Neural progenitor cell (in vitro differentiated cells): ENCODE data around the gene NPTN. TPM values are rescaled to one million over a fixed set of nuclear protein-coding genes. Genes with fewer than 3 reads are reported as not detected.

Experiments used
- DNase-seq: peaks from one replicate; pipeline ENCODE4 v3.0.0-alpha.2; 2016; ENCODE audit warnings: low spot score
- H2AFZ ChIP-seq: fragments of 200-600 bp; sonication (generic); replicated peaks from 2 replicates; pipeline ENCODE4 v1.6.1; 2016; ENCODE audit warnings: antibody characterized with exemption
- H3F3A ChIP-seq: fragments of 200-600 bp; sonication (generic); 2 replicates; pipeline ENCODE4 v1.6.1; 2016; ENCODE audit warnings: antibody characterized with exemption, low read depth
- H3K27ac ChIP-seq: fragments of 200-600 bp; sonication (generic); 2 replicates; pipeline ENCODE4 v1.5.1; 2016; ENCODE audit warnings: mild to moderate bottlenecking
- H3K27me3 ChIP-seq: fragments of 200-600 bp; sonication (generic); 2 replicates; pipeline ENCODE4 v1.6.1; 2016; ENCODE audit warnings: mild to moderate bottlenecking, moderate library complexity
- H3K36me3 ChIP-seq: fragments of 200-600 bp; sonication (generic); 2 replicates; pipeline ENCODE4 v1.5.1; 2016
- H3K4me1 ChIP-seq: fragments of 200-600 bp; sonication (generic); 2 replicates; pipeline ENCODE4 v1.6.1; 2016; ENCODE audit warnings: mixed run types
- H3K4me2 ChIP-seq: fragments of 200-600 bp; sonication (generic); 2 replicates; pipeline ENCODE4 v1.6.1; 2016
- H3K4me3 ChIP-seq: fragments of 200-600 bp; sonication (generic); 2 replicates; pipeline ENCODE4 v1.5.1; 2016
- H3K79me2 ChIP-seq: fragments of 200-600 bp; sonication (generic); 2 replicates; pipeline ENCODE4 v1.6.1; 2016; ENCODE audit warnings: low read depth
- H3K9ac ChIP-seq: fragments of 200-600 bp; sonication (generic); 2 replicates; pipeline ENCODE4 v1.6.1; 2016
- H3K9me3 ChIP-seq: fragments of 200-600 bp; sonication (generic); 2 replicates; pipeline ENCODE4 v1.5.1; 2016; ENCODE audit warnings: low read depth
- H4K20me1 ChIP-seq: fragments of 200-600 bp; sonication (generic); 2 replicates; pipeline ENCODE4 v1.6.1; 2016; ENCODE audit warnings: low read depth
- H3K27ac Mint-ChIP-seq: 3 replicates; pipeline ENCODE4 v1.8.0; 2021; ENCODE audit warnings: mixed read lengths
- H3K27me3 Mint-ChIP-seq: 2 replicates; pipeline ENCODE4 v1.8.0; 2022; ENCODE audit warnings: low read depth, mild to moderate bottlenecking, inconsistent platforms, moderate library complexity, mixed read lengths; ENCODE audit not compliant: insufficient read depth
- H3K36me3 Mint-ChIP-seq: 3 replicates; pipeline ENCODE4 v1.8.0; 2021; ENCODE audit warnings: mixed read lengths
- H3K4me1 Mint-ChIP-seq: 3 replicates; pipeline ENCODE4 v1.8.0; 2021; ENCODE audit warnings: mixed read lengths
- H3K4me3 Mint-ChIP-seq: 3 replicates; pipeline ENCODE4 v1.8.0; 2021; ENCODE audit warnings: mild to moderate bottlenecking, moderate library complexity, mixed read lengths
- H3K9me3 Mint-ChIP-seq: 3 replicates; pipeline ENCODE4 v1.8.0; 2020; ENCODE audit warnings: mixed read lengths
- EZH2 ChIP-seq: fragments of 200-600 bp; sonication (generic); IDR thresholded peaks from 2 replicates; pipeline ENCODE4 v1.6.1; 2017; ENCODE audit warnings: antibody characterized with exemption, mild to moderate bottlenecking, moderate library complexity
- EZH2phosphoT487 ChIP-seq: fragments of 200-600 bp; sonication (generic); IDR thresholded peaks from 2 replicates; pipeline ENCODE4 v1.6.1; 2017; ENCODE audit warnings: antibody characterized with exemption
- total RNA-seq: library from RNA; depleted of rRNA; stranded (reverse); fragments of >200 nt; gene quantifications from 2 replicates; pipeline ENCODE4 v1.2.3, GENCODE V29; 2015; ENCODE audit warnings: low replicate concordance
- TF ChIP-seq, protein P1 (sequence below): fragments of 200-600 bp; sonication (generic); IDR thresholded peaks from 2 replicates; pipeline ENCODE4 v1.5.1; 2017; ENCODE audit warnings: antibody characterized with exemption, mild to moderate bottlenecking

Gene NPTN
- total RNA-seq, 1 donor from 2014 or later: 110 TPM

DNA sequence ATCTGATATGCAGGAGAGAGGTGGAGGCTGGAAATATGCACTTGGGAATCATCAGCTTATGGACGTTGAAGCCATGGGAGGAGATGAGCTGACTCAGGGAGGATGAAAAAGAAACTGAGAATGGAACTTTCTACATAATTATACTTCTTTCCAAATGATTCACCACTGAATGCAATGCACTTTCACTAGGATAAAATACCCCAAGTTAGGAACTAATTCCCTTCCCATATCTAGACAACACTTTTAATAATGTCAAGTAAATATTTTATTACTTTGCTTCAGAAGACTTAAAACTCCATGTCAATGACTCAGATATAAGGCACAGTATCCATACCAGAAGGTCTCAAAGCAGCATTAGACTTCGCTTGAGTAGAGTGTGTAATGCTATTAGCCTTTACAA is 24.2 kb downstream of the NPTN start:
- DNase-seq: no peak
- Histone ChIP-seq H3K4me2 (no peak overlapping the region), H4K20me1 (peaks cover 76% of the 10 kb centered on the region), H3K9me3 (no peaks in the 10 kb centered on the region), H3K27me3 (no peaks in the 10 kb centered on the region), H3K36me3 (no peaks in the 10 kb centered on the region), H3K27ac (no peak overlapping the region), H3K9ac (no peak overlapping the region), H3K4me3 (no peak overlapping the region), H3K4me1 (peaks cover 24% of the 10 kb centered on the region), H2AFZ (no peak overlapping the region), H3F3A (peaks cover 5% of the 10 kb centered on the region), H3K79me2 (peaks cover 100% of the 10 kb centered on the region)
- H3K4me3 Mint-ChIP-seq: no peak overlapping the region
- TF ChIP-seq, protein P1, sequence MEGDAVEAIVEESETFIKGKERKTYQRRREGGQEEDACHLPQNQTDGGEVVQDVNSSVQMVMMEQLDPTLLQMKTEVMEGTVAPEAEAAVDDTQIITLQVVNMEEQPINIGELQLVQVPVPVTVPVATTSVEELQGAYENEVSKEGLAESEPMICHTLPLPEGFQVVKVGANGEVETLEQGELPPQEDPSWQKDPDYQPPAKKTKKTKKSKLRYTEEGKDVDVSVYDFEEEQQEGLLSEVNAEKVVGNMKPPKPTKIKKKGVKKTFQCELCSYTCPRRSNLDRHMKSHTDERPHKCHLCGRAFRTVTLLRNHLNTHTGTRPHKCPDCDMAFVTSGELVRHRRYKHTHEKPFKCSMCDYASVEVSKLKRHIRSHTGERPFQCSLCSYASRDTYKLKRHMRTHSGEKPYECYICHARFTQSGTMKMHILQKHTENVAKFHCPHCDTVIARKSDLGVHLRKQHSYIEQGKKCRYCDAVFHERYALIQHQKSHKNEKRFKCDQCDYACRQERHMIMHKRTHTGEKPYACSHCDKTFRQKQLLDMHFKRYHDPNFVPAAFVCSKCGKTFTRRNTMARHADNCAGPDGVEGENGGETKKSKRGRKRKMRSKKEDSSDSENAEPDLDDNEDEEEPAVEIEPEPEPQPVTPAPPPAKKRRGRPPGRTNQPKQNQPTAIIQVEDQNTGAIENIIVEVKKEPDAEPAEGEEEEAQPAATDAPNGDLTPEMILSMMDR: no peak
- TF ChIP-seq EZH2: no peak
- no peak for TF ChIP-seq EZH2phosphoT487
- H3K9me3 Mint-ChIP-seq: peaks cover 2% of the 10 kb centered on the region
- H3K4me1 Mint-ChIP-seq: peaks cover 20% of the 10 kb centered on the region
- no peaks in the 10 kb centered on the region for H3K27me3 Mint-ChIP-seq
- peak overlapping the region; percentile 22 for H3K27ac Mint-ChIP-seq
- peaks cover 8% of the 10 kb centered on the region for H3K36me3 Mint-ChIP-seq

DNA sequence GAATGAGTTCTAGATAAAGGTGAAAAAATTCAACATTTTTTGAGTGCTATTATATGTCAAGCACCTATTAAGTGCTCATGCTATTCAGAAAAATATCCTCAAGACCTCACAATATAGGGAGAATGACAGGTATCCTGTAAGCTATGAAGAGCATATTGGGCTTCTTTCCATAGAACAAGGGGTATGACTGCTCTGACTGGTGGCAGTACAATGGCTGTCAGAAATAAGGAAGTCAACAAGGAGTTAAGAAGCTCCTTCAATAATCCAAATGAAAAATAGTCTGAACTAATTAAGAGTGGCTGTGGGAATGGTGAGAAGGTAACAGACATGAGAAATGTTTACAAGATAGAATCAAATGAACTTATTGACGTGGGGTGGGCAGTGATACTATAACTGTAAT is 24.7 kb downstream of the NPTN start:
- H3K27me3 ChIP-seq: no peaks in the 10 kb centered on the region
- no peaks in the 10 kb centered on the region for H3K36me3 ChIP-seq
- peaks cover 81% of the 10 kb centered on the region for H4K20me1 ChIP-seq
- Mint-ChIP-seq H3K27me3 (no peaks in the 10 kb centered on the region), H3K4me3 (no peak overlapping the region), H3K36me3 (peaks cover 8% of the 10 kb centered on the region), H3K27ac (peak overlapping the region; percentile 22), H3K4me1 (peaks cover 20% of the 10 kb centered on the region), H3K9me3 (peaks cover 2% of the 10 kb centered on the region)
- no peaks in the 10 kb centered on the region for H3K9me3 ChIP-seq
- peaks cover 100% of the 10 kb centered on the region for H3K79me2 ChIP-seq
- DNase-seq: no peak
- no peak overlapping the region for H3K9ac ChIP-seq
- H3F3A ChIP-seq: peaks cover 10% of the 10 kb centered on the region
- H3K27ac ChIP-seq: no peak overlapping the region
- no peak overlapping the region for H3K4me3 ChIP-seq
- H2AFZ ChIP-seq: no peak overlapping the region
- no peak overlapping the region for H3K4me2 ChIP-seq
- TF ChIP-seq EZH2phosphoT487: no peak
- TF ChIP-seq, protein P1: no peak
- no peak for TF ChIP-seq EZH2
- H3K4me1 ChIP-seq: peaks cover 28% of the 10 kb centered on the region

DNA sequence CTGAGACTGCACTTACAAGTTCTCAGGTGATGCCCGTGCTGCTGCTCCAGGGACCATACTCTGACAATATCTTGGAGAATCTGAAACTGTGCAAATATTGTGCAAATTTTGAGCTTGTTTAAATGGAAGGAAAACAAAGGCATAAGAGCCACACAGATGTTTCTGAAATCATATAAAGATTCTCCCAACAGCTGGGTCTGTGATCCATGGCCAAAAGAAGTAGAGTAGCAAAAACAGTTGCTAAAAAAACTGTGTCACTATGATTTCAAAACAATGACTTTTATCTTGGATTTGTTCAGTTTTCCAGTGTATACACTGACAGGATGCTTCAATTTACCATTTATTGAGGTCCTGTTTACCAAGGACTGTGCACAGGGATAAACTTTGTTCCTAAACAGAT is 25.3 kb downstream of the NPTN start:
- no peak overlapping the region for H3K4me2 ChIP-seq
- H3K27ac ChIP-seq: no peak overlapping the region
- no peak overlapping the region for H3K9ac ChIP-seq
- no peak overlapping the region for H3K4me3 ChIP-seq
- peaks cover 6% of the 10 kb centered on the region for H3K36me3 Mint-ChIP-seq
- no peak overlapping the region for H2AFZ ChIP-seq
- peaks cover 2% of the 10 kb centered on the region for H3K9me3 Mint-ChIP-seq
- peaks cover 34% of the 10 kb centered on the region for H3K4me1 ChIP-seq
- no peaks in the 10 kb centered on the region for H3K36me3 ChIP-seq
- H3K79me2 ChIP-seq: peaks cover 100% of the 10 kb centered on the region
- no peak for DNase-seq
- peaks cover 16% of the 10 kb centered on the region for H3F3A ChIP-seq
- TF ChIP-seq EZH2phosphoT487 (no peak), EZH2 (no peak)
- TF ChIP-seq, protein P1: no peak
- no peak overlapping the region for H3K27ac Mint-ChIP-seq
- H3K27me3 Mint-ChIP-seq: no peaks in the 10 kb centered on the region
- no peak overlapping the region for H3K4me3 Mint-ChIP-seq
- H3K4me1 Mint-ChIP-seq: peaks cover 20% of the 10 kb centered on the region
- H3K9me3 ChIP-seq: no peaks in the 10 kb centered on the region
- peaks cover 87% of the 10 kb centered on the region for H4K20me1 ChIP-seq
- H3K27me3 ChIP-seq: no peaks in the 10 kb centered on the region
